Cardiac muscle cell (in vitro differentiated cells and primary cell): Measurements from ENCODE around the gene UGT1A9. TPM values are rescaled to one million over a fixed set of nuclear protein-coding genes. Genes with fewer than 3 reads are reported as not detected.

ENCODE experiments used
- DNase-seq, 2 donors: peaks; one replicate each; pipeline versions ENCODE4 v3.0.0 to v3.0.0-alpha.2; 2010 to 2017; ENCODE audit warnings: low read depth in 1 of 2, low spot score in 1 of 2
- H3K27ac ChIP-seq: fragments of 200-600 bp; sonication (generic); 2 replicates; pipeline ENCODE4 v1.5.1; 2016
- H3K27me3 ChIP-seq: fragments of 200-600 bp; sonication (generic); 2 replicates; pipeline ENCODE4 v1.6.0; 2016; ENCODE audit warnings: control low read depth
- H3K36me3 ChIP-seq: fragments of 200-600 bp; sonication (generic); 2 replicates; pipeline ENCODE4 v1.5.1; 2016; ENCODE audit warnings: control low read depth
- H3K4me1 ChIP-seq: fragments of 200-600 bp; sonication (generic); 2 replicates; pipeline ENCODE4 v1.8.1; 2017; ENCODE audit warnings: low read depth, mild to moderate bottlenecking, mixed run types
- H3K4me3 ChIP-seq: fragments of 200-600 bp; sonication (generic); 2 replicates; pipeline ENCODE4 v1.5.1; 2016; ENCODE audit warnings: mild to moderate bottlenecking
- H3K9me3 ChIP-seq: fragments of 200-600 bp; sonication (generic); 2 replicates; pipeline ENCODE4 v1.5.1; 2017; ENCODE audit warnings: low read depth, mild to moderate bottlenecking, control low read depth
- CTCF ChIP-seq: IDR thresholded peaks from 2 replicates; pipeline ENCODE4 v1.5.1; 2012; ENCODE audit warnings: low read depth, mild to moderate bottlenecking, low read length
- polyA plus RNA-seq: library from polyadenylated mRNA; unstranded; fragments of >200 nt; fragmentation: Nextera tagmentation; extraction: Ambion mirVana; gene quantifications from 2 replicates; pipeline ENCODE4 v1.2.1, GENCODE V29; 2016
- total RNA-seq: library from RNA; depleted of rRNA; stranded (reverse); fragments of >200 nt; gene quantifications from 2 replicates; pipeline ENCODE4 v1.2.3, GENCODE V29; 2016

UGT1A9 gene
- total and polyA plus RNA-seq, 2 experiments from 2014 or later, result not detected

GRCh38 chr2:233769260-233769659, 97.6 kb downstream of the UGT1A9 start:
- no peaks in the 10 kb centered on the region for H3K4me1 ChIP-seq
- no peak for TF ChIP-seq CTCF

GRCh38 chr2:233772153-233772552, 100.5 kb downstream of the UGT1A9 start:
- Histone ChIP-seq H3K9me3 (no peaks in the 10 kb centered on the region), H3K36me3 (no peaks in the 10 kb centered on the region), H3K4me1 (no peaks in the 10 kb centered on the region), H3K27ac (no peak overlapping the region), H3K4me3 (no peak overlapping the region), H3K27me3 (no peaks in the 10 kb centered on the region)
- DNase-seq, result no peak
- TF ChIP-seq CTCF, result no peak

More at GRCh38 chr2:233769260-233769659, 97.6 kb downstream of the UGT1A9 start:
- Histone ChIP-seq H3K4me3 (no peak overlapping the region), H3K27me3 (no peaks in the 10 kb centered on the region), H3K9me3 (no peaks in the 10 kb centered on the region), H3K27ac (no peak overlapping the region), H3K36me3 (no peaks in the 10 kb centered on the region)
- no peak for DNase-seq

GRCh38 chr2:233772583-233772982, 100.9 kb downstream of the UGT1A9 start:
- no peak overlapping the region for H3K27ac ChIP-seq
- no peak for TF ChIP-seq CTCF
- no peak overlapping the region for H3K4me3 ChIP-seq
- no peak for DNase-seq
- no peaks in the 10 kb centered on the region for H3K36me3 ChIP-seq
- no peaks in the 10 kb centered on the region for H3K27me3 ChIP-seq
- no peaks in the 10 kb centered on the region for H3K9me3 ChIP-seq
- H3K4me1 ChIP-seq, result no peaks in the 10 kb centered on the region

- no peak for DNase-seq
- Histone ChIP-seq H3K4me1 (no peaks in the 10 kb centered on the region), H3K36me3 (no peaks in the 10 kb centered on the region), H3K27me3 (no peaks in the 10 kb centered on the region), H3K9me3 (no peaks in the 10 kb centered on the region), H3K4me3 (no peak overlapping the region), H3K27ac (no peak overlapping the region)
- TF ChIP-seq CTCF, result no peak
Observed at GRCh38 chr2:233773854-233774253, 102.2 kb downstream of the UGT1A9 start.

GRCh38 chr2:233775414-233775813, 103.7 kb downstream of the UGT1A9 start:
- no peak for DNase-seq
- no peak for TF ChIP-seq CTCF
- Histone ChIP-seq H3K4me1 (no peaks in the 10 kb centered on the region), H3K4me3 (no peak overlapping the region), H3K9me3 (no peaks in the 10 kb centered on the region), H3K27ac (no peak overlapping the region), H3K36me3 (no peaks in the 10 kb centered on the region), H3K27me3 (no peaks in the 10 kb centered on the region)

- H3K36me3 ChIP-seq, result no peaks in the 10 kb centered on the region
- H3K9me3 ChIP-seq, result no peaks in the 10 kb centered on the region
- H3K27me3 ChIP-seq, result no peaks in the 10 kb centered on the region
- no peak for DNase-seq
- no peaks in the 10 kb centered on the region for H3K4me1 ChIP-seq
- H3K27ac ChIP-seq, result no peak within 1 kb of the TSS
- no peak for TF ChIP-seq CTCF
- H3K4me3 ChIP-seq, result no peak within 1 kb of the TSS
Observed at GRCh38 chr2:233778030-233778429, 106.3 kb downstream of the UGT1A9 start, which contains the start of gene MROH2A. MROH2A (plus strand) TSS chr2:233778330; CDS start chr2:233779359, 1,029 bp downstream.
